Hematopoietic multipotent progenitor cell treated with erythropoietin and hydrocortisone succinate and interleukin-3 and kit ligand, for 17 days (in vitro differentiated cells): ENCODE results near the gene HSPB6.

ENCODE experiments used
- DNase-seq: peaks from one replicate; pipeline ENCODE4 v3.0.0-alpha.2; 2015; ENCODE audit warnings: low spot score

HSPB6 gene

GRCh38 chr19:35746087-35746462 lies 10.8 kb downstream of the HSPB6 start:
- DNase-seq, result no peak

GRCh38 chr19:35745328-35746086 lies 11.3 kb downstream of the HSPB6 start, which contains the start of the genes PSENEN and U2AF1L4:
TSS of gene PSENEN (plus strand) at chr19:35745651. CDS start at chr19:35745931, 280 bp downstream.
TSS of gene U2AF1L4 (minus strand) at chr19:35745418. CDS start at chr19:35745391, 27 bp downstream.
- DNase-seq, result peak; percentile 100

- DNase-seq, result peak; percentile 96
Observed at GRCh38 chr19:35744430-35745327, 12.2 kb downstream of the HSPB6 start.

GRCh38 chr19:35743640-35744429 lies 13.0 kb downstream of the HSPB6 start:
- DNase-seq, result no peak

- DNase-seq, result no peak
Observed at GRCh38 chr19:35742121-35742724, 14.6 kb downstream of the HSPB6 start, which contains the start of gene IGFLR1. TSS of gene IGFLR1 (minus strand) at chr19:35742452. CDS start at chr19:35741180, 1,272 bp downstream.

- no peak for DNase-seq
Observed at GRCh38 chr19:35741203-35741515, 15.7 kb downstream of the HSPB6 start.

GRCh38 chr19:35740423-35741202 lies 16.2 kb downstream of the HSPB6 start:
- peak; percentile 94 for DNase-seq

GRCh38 chr19:35740108-35740422 lies 16.8 kb downstream of the HSPB6 start:
- no peak for DNase-seq

GRCh38 chr19:35739275-35740107 lies 17.3 kb downstream of the HSPB6 start:
- no peak for DNase-seq

GRCh38 chr19:35738887-35739229 lies 18.0 kb downstream of the HSPB6 start:
- DNase-seq, result no peak

- no peak for DNase-seq
Observed at GRCh38 chr19:35738021-35738886, 18.6 kb downstream of the HSPB6 start.

GRCh38 chr19:35736913-35737886 lies 19.6 kb downstream of the HSPB6 start:
- no peak for DNase-seq

GRCh38 chr19:35734889-35735288 lies 21.9 kb downstream of the HSPB6 start:
- no peak for DNase-seq

GRCh38 chr19:35734273-35734672 lies 22.6 kb downstream of the HSPB6 start:
- DNase-seq, result no peak

GRCh38 chr19:35733180-35734125 lies 23.4 kb downstream of the HSPB6 start:
- DNase-seq, result no peak

- DNase-seq, result no peak
Observed at GRCh38 chr19:35732540-35733179, 24.2 kb downstream of the HSPB6 start.
